Stimulated activated naive CD8-positive, alpha-beta T cell treated with anti-CD3 and anti-CD28 coated beads, Interleukin-15, Interleukin-2, amounts not matched to agents 100 ng/mL and 50 ng/mL, for 24 hours (primary cell): ENCODE results near the gene GULP1.

ENCODE experiments used
- H3K27ac Mint-ChIP-seq: one replicate; pipeline ENCODE4 v1.8.0; 2021; ENCODE audit warnings: mild to moderate bottlenecking, mixed read lengths
- H3K27me3 Mint-ChIP-seq: one replicate; pipeline ENCODE4 v1.8.0; 2021; ENCODE audit warnings: mixed read lengths
- H3K36me3 Mint-ChIP-seq: one replicate; pipeline ENCODE4 v1.8.0; 2021; ENCODE audit warnings: low read depth, mixed read lengths
- H3K4me1 Mint-ChIP-seq: one replicate; pipeline ENCODE4 v1.8.0; 2021; ENCODE audit warnings: low read depth, mixed read lengths
- H3K4me3 Mint-ChIP-seq: one replicate; pipeline ENCODE4 v1.8.0; 2021; ENCODE audit warnings: mild to moderate bottlenecking, mixed read lengths
- H3K9me3 Mint-ChIP-seq: one replicate; pipeline ENCODE4 v1.8.0; 2021; ENCODE audit warnings: mixed read lengths

GULP1 gene

GRCh38 chr2:188569431-188570165 is 277.9 kb downstream of the GULP1 start:
- Mint-ChIP-seq H3K27me3 (no peaks in the 10 kb centered on the region), H3K9me3 (peaks cover 2% of the 10 kb centered on the region), H3K4me3 (no peak overlapping the region), H3K4me1 (no peaks in the 10 kb centered on the region), H3K36me3 (no peaks in the 10 kb centered on the region), H3K27ac (no peak overlapping the region)

GRCh38 chr2:188570370-188570769 is 278.7 kb downstream of the GULP1 start:
- Mint-ChIP-seq H3K4me3 (no peak overlapping the region), H3K36me3 (no peaks in the 10 kb centered on the region), H3K27ac (no peak overlapping the region), H3K4me1 (no peaks in the 10 kb centered on the region), H3K27me3 (no peaks in the 10 kb centered on the region), H3K9me3 (peaks cover 2% of the 10 kb centered on the region)

GRCh38 chr2:188571543-188572303 is 280.0 kb downstream of the GULP1 start:
- Mint-ChIP-seq H3K9me3 (peaks cover 2% of the 10 kb centered on the region), H3K4me3 (no peak overlapping the region), H3K36me3 (no peaks in the 10 kb centered on the region), H3K4me1 (no peaks in the 10 kb centered on the region), H3K27ac (no peak overlapping the region), H3K27me3 (no peaks in the 10 kb centered on the region)

GRCh38 chr2:188572592-188572991 is 280.9 kb downstream of the GULP1 start:
- Mint-ChIP-seq H3K9me3 (peaks cover 2% of the 10 kb centered on the region), H3K4me1 (no peaks in the 10 kb centered on the region)

GRCh38 chr2:188573453-188573852 is 281.8 kb downstream of the GULP1 start:
- Mint-ChIP-seq H3K4me3 (no peak overlapping the region), H3K27ac (no peak overlapping the region), H3K27me3 (no peaks in the 10 kb centered on the region), H3K9me3 (peaks cover 2% of the 10 kb centered on the region), H3K36me3 (no peaks in the 10 kb centered on the region), H3K4me1 (no peaks in the 10 kb centered on the region)

More at GRCh38 chr2:188572592-188572991, 280.9 kb downstream of the GULP1 start:
- Mint-ChIP-seq H3K27me3 (no peaks in the 10 kb centered on the region), H3K4me3 (no peak overlapping the region), H3K36me3 (no peaks in the 10 kb centered on the region), H3K27ac (no peak overlapping the region)

- H3K27me3 Mint-ChIP-seq: no peaks in the 10 kb centered on the region
- H3K9me3 Mint-ChIP-seq: no peaks in the 10 kb centered on the region
- H3K36me3 Mint-ChIP-seq: no peaks in the 10 kb centered on the region
- no peaks in the 10 kb centered on the region for H3K4me1 Mint-ChIP-seq
- no peak overlapping the region for H3K4me3 Mint-ChIP-seq
- H3K27ac Mint-ChIP-seq: no peak overlapping the region
These were observed 284.3 kb downstream of the GULP1 start for GRCh38 chr2:188576006-188576405.

GRCh38 chr2:188576651-188577050 is 285.0 kb downstream of the GULP1 start:
- Mint-ChIP-seq H3K27me3 (no peaks in the 10 kb centered on the region), H3K36me3 (no peaks in the 10 kb centered on the region), H3K27ac (no peak overlapping the region), H3K4me1 (no peaks in the 10 kb centered on the region), H3K9me3 (no peaks in the 10 kb centered on the region), H3K4me3 (no peak overlapping the region)

- H3K27ac Mint-ChIP-seq: no peak overlapping the region
- no peaks in the 10 kb centered on the region for H3K36me3 Mint-ChIP-seq
- no peaks in the 10 kb centered on the region for H3K27me3 Mint-ChIP-seq
- no peak overlapping the region for H3K4me3 Mint-ChIP-seq
- H3K9me3 Mint-ChIP-seq: no peaks in the 10 kb centered on the region
- H3K4me1 Mint-ChIP-seq: no peaks in the 10 kb centered on the region
These were observed 285.6 kb downstream of the GULP1 start for GRCh38 chr2:188577231-188577630.

- no peak overlapping the region for H3K27ac Mint-ChIP-seq
- no peaks in the 10 kb centered on the region for H3K27me3 Mint-ChIP-seq
- H3K36me3 Mint-ChIP-seq: no peaks in the 10 kb centered on the region
- H3K4me1 Mint-ChIP-seq: no peaks in the 10 kb centered on the region
- no peaks in the 10 kb centered on the region for H3K9me3 Mint-ChIP-seq
- H3K4me3 Mint-ChIP-seq: no peak overlapping the region
These were observed 289.1 kb downstream of the GULP1 start for GRCh38 chr2:188580738-188581137.

- Mint-ChIP-seq H3K9me3 (no peaks in the 10 kb centered on the region), H3K4me1 (no peaks in the 10 kb centered on the region), H3K27me3 (no peaks in the 10 kb centered on the region), H3K36me3 (no peaks in the 10 kb centered on the region), H3K27ac (no peak overlapping the region), H3K4me3 (no peak overlapping the region)
These were observed 290.5 kb downstream of the GULP1 start for GRCh38 chr2:188582211-188582610.

- H3K9me3 Mint-ChIP-seq: no peaks in the 10 kb centered on the region
- no peaks in the 10 kb centered on the region for H3K4me1 Mint-ChIP-seq
- no peaks in the 10 kb centered on the region for H3K27me3 Mint-ChIP-seq
- no peak overlapping the region for H3K27ac Mint-ChIP-seq
- no peak overlapping the region for H3K4me3 Mint-ChIP-seq
- no peaks in the 10 kb centered on the region for H3K36me3 Mint-ChIP-seq
These were observed 296.6 kb downstream of the GULP1 start for GRCh38 chr2:188588235-188588634.

- Mint-ChIP-seq H3K27me3 (no peaks in the 10 kb centered on the region), H3K9me3 (no peaks in the 10 kb centered on the region), H3K36me3 (no peaks in the 10 kb centered on the region), H3K27ac (no peak overlapping the region), H3K4me3 (no peak overlapping the region), H3K4me1 (no peaks in the 10 kb centered on the region)
These were observed 304.4 kb downstream of the GULP1 start for GRCh38 chr2:188596054-188596453.

GRCh38 chr2:188598551-188598950 is 306.9 kb downstream of the GULP1 start:
- Mint-ChIP-seq H3K4me1 (no peaks in the 10 kb centered on the region), H3K36me3 (no peaks in the 10 kb centered on the region), H3K27me3 (no peaks in the 10 kb centered on the region), H3K4me3 (no peak overlapping the region), H3K9me3 (no peaks in the 10 kb centered on the region), H3K27ac (no peak overlapping the region)

- Mint-ChIP-seq H3K27me3 (no peaks in the 10 kb centered on the region), H3K4me1 (no peaks in the 10 kb centered on the region), H3K9me3 (no peaks in the 10 kb centered on the region), H3K27ac (no peak overlapping the region), H3K36me3 (no peaks in the 10 kb centered on the region), H3K4me3 (no peak overlapping the region)
These were observed 307.5 kb downstream of the GULP1 start for GRCh38 chr2:188599140-188599539.

GRCh38 chr2:188600536-188601210 is 309.0 kb downstream of the GULP1 start:
- H3K9me3 Mint-ChIP-seq: peaks cover 1% of the 10 kb centered on the region
- no peak overlapping the region for H3K27ac Mint-ChIP-seq
- no peaks in the 10 kb centered on the region for H3K4me1 Mint-ChIP-seq
- H3K27me3 Mint-ChIP-seq: no peaks in the 10 kb centered on the region
- no peak overlapping the region for H3K4me3 Mint-ChIP-seq
- no peaks in the 10 kb centered on the region for H3K36me3 Mint-ChIP-seq
